Progenitor cell of endocrine pancreas (in vitro differentiated cells): ENCODE data around the gene LCN15. TPM values are rescaled to one million over a fixed set of nuclear protein-coding genes. Genes with fewer than 3 reads are reported as not detected.
"Not testable (repeated sequence)": the region's sequence is repeated elsewhere in the genome, so short reads cannot be mapped to it uniquely, and the experiment has no call there.

Experiments
- DNase-seq: peaks from one replicate; pipeline ENCODE4 v3.0.0; 2021; ENCODE audit warnings: low spot score; ENCODE audit not compliant: unreplicated experiment
- H3K27ac Mint-ChIP-seq: 2 replicates; pipeline ENCODE4 v1.8.0; 2021; ENCODE audit warnings: mild to moderate bottlenecking, moderate library complexity, mixed read lengths
- H3K27me3 Mint-ChIP-seq: 2 replicates; pipeline ENCODE4 v1.8.0; 2021; ENCODE audit warnings: mixed read lengths
- H3K36me3 Mint-ChIP-seq: 2 replicates; pipeline ENCODE4 v1.8.0; 2022; ENCODE audit warnings: mixed read lengths; ENCODE audit not compliant: insufficient read depth
- H3K4me1 Mint-ChIP-seq: 2 replicates; pipeline ENCODE4 v1.8.0; 2021; ENCODE audit warnings: low read depth, mixed read lengths
- H3K4me3 Mint-ChIP-seq: 2 replicates; pipeline ENCODE4 v1.8.0; 2021; ENCODE audit warnings: low read depth, mild to moderate bottlenecking, moderate library complexity, mixed read lengths
- H3K9me3 Mint-ChIP-seq: 2 replicates; pipeline ENCODE4 v1.8.0; 2021; ENCODE audit warnings: low read depth, mixed read lengths
- total RNA-seq: library from RNA; stranded (reverse); gene quantifications from 2 replicates; pipeline ENCODE4 v1.2.1, GENCODE V29; 2021
- TF ChIP-seq, protein P1 (sequence below): fragments of 200-600 bp; sonication (generic); IDR thresholded peaks from one replicate; pipeline ENCODE4 v1.5.0; 2021; ENCODE audit warnings: antibody characterized with exemption, mild to moderate bottlenecking; ENCODE audit not compliant: unreplicated experiment

The LCN15 gene
- total RNA-seq, 1 donor from 2014 or later: not detected

DNA sequence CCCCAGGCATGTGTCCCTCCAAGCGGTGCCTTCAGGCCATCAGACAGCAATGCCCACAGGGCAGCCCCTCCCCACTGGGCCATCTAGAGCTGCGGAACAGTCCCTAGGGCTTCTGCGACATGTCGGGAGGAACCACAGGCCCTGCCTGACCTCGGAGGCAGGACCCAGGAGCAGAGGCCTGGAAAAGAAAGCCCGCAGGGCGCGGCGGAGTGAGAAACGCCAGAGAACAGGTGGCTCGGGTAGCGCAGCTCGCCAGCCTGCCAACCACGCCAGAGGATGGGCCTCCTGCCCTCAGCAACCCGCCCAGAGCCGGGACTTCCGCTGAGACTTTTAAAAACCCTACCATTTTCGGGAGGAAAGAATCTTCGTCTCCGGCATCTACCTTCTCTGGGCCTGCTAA is 7.0 kb downstream of the LCN15 start:
- TF ChIP-seq, protein P1, sequence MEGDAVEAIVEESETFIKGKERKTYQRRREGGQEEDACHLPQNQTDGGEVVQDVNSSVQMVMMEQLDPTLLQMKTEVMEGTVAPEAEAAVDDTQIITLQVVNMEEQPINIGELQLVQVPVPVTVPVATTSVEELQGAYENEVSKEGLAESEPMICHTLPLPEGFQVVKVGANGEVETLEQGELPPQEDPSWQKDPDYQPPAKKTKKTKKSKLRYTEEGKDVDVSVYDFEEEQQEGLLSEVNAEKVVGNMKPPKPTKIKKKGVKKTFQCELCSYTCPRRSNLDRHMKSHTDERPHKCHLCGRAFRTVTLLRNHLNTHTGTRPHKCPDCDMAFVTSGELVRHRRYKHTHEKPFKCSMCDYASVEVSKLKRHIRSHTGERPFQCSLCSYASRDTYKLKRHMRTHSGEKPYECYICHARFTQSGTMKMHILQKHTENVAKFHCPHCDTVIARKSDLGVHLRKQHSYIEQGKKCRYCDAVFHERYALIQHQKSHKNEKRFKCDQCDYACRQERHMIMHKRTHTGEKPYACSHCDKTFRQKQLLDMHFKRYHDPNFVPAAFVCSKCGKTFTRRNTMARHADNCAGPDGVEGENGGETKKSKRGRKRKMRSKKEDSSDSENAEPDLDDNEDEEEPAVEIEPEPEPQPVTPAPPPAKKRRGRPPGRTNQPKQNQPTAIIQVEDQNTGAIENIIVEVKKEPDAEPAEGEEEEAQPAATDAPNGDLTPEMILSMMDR: no peak
- no peak overlapping the region for H3K27ac Mint-ChIP-seq
- peaks cover 5% of the 10 kb centered on the region for H3K27me3 Mint-ChIP-seq
- no peaks in the 10 kb centered on the region for H3K4me1 Mint-ChIP-seq
- H3K36me3 Mint-ChIP-seq: no peaks in the 10 kb centered on the region
- H3K9me3 Mint-ChIP-seq: peaks cover 5% of the 10 kb centered on the region
- H3K4me3 Mint-ChIP-seq: no peak overlapping the region
- DNase-seq: no peak

DNA sequence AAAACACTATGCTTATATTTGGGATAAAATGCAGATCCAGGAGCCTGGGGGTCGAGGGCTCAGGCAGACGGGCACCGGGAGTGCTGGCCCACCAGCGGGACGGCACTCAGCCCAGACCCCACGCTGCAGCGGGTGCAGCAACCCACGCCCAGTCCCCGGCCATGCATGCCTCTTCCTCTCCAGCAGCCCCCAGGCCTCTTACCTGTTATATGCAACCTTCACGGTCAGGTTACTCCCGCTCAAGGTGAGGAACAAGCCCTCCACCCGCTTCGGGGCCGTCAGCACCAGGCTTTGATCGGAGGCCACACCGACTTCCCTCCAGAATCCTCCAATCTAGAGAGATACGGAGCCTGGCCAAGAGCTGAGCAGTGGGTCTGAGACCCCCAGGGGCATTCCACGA is 7.5 kb downstream of the LCN15 start:
- TF ChIP-seq, protein P1: no peak
- no peaks in the 10 kb centered on the region for H3K4me1 Mint-ChIP-seq
- H3K4me3 Mint-ChIP-seq: no peak overlapping the region
- no peak overlapping the region for H3K27ac Mint-ChIP-seq
- peaks cover 7% of the 10 kb centered on the region for H3K27me3 Mint-ChIP-seq
- peaks cover 7% of the 10 kb centered on the region for H3K9me3 Mint-ChIP-seq
- H3K36me3 Mint-ChIP-seq: no peaks in the 10 kb centered on the region
- no peak for DNase-seq

DNA sequence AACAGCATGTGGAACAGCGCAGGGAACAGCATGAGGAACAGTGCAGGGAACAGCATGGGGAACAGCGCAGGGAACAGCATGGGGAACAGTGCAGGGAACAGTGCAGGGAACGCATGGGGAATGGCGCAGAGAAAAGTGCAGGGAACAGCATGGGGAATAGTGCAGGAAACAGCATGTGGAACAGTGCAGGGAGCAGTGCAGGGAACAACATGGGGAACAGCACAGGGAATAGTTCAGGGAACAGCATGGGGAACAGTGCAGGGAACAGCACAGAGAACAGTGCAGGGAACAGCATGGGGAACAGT is 8.2 kb downstream of the LCN15 start:
- no peaks in the 10 kb centered on the region for H3K4me1 Mint-ChIP-seq
- TF ChIP-seq, protein P1: no peak

DNA sequence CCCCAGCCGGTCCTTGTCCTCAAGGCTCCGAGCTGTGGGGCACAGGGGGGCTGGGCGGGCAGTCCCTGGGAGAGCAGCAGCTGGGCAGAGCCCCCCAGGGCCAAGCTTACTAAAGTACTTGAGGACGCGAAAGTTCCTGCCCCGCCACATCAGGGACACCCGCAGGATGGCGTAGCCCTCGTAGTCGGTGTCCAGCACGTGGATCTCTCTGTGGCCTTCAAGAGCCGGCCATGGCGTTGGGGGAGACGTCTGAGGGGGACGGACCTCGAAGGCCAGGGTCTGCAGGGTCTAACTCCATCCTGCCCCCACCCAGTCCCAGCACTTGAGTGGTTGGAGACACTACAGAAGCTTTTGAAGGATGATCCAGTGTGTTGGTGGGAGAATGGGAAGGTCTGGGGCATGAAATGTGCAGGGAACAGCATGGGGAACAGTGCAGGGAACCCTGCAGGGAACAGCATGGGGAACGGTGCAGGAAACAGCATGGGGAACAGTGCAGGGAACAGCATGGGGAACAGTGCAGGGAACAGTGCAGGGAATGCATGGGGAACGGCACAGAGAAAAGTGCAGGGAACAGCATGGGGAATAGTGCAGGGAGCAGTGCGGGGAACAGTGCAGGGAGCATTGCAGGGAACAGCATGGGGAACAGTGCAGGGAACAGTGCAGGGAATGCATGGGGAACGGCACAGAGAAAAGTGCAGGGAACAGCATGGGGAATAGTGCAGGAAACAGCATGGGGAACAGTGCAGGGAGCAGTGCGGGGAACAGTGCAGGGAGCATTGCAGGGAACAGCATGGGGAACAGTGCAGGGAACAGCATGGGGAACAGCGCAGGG is 8.8 kb downstream of the LCN15 start:
- H3K27ac Mint-ChIP-seq, H3K4me3 Mint-ChIP-seq, H3K4me1 Mint-ChIP-seq, DNase-seq, H3K27me3 Mint-ChIP-seq, H3K36me3 Mint-ChIP-seq: not testable (repeated sequence)
- H3K9me3 Mint-ChIP-seq: peaks cover 11% of the 10 kb centered on the region

More for the DNA sequence above, 8.2 kb downstream of the LCN15 start:
- peaks cover 11% of the 10 kb centered on the region for H3K9me3 Mint-ChIP-seq
- H3K36me3 Mint-ChIP-seq: no peaks in the 10 kb centered on the region
- no peak overlapping the region for H3K27ac Mint-ChIP-seq
- peaks cover 7% of the 10 kb centered on the region for H3K27me3 Mint-ChIP-seq
- no peak for DNase-seq
- no peak overlapping the region for H3K4me3 Mint-ChIP-seq

DNA sequence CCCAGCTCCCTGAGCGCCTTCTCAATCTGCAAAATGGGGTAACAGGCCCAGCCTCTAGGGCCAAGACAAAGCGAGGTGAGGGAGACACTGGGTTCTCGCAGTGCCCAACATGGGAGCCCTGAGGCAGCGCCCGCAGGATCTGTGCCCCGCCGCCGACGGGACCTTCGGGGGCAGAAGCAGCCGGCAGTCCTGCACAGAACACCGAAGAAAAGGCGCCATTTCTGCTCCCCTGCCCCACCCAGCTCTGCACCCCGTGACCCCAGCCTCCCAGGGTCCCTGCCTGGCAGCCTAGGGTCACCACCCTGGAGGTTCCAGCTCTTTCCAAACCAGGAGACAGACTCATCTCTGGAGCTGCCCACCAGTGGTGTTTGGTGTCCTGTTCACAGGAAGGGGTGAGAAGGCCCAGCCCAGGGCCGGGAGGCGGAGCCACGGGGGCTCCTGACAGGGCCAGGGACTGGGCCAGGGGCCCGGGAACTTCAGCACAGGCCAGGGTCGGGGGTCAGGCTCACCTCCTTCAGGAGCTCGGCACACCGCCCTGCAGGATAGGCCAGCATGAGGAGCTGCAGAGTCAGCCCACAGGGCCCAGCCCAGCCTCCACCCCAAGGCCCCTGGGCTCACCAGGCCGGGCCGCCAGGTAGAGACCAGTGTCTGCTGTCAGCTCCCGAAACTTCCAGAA is 9.6 kb downstream of the LCN15 start:
- Mint-ChIP-seq H3K4me3 (no peak overlapping the region), H3K36me3 (no peaks in the 10 kb centered on the region), H3K27ac (no peak overlapping the region), H3K27me3 (peaks cover 7% of the 10 kb centered on the region), H3K4me1 (no peaks in the 10 kb centered on the region), H3K9me3 (peaks cover 11% of the 10 kb centered on the region)
- TF ChIP-seq, protein P1: no peak
- no peak for DNase-seq
